H1 (cell line): Measurements from ENCODE around the gene FAAP100. TPM values are rescaled to one million over a fixed set of nuclear protein-coding genes. Genes with fewer than 3 reads are reported as not detected.

Source experiments
- CTCF ChIA-PET: fragments of 300-600 bp; sonication (Branson Sonifier 250); formaldehyde crosslinking; loops from one replicate; lab custom pipeline; 2021; ENCODE audit not compliant: partially characterized antibody; lab: Charles Lee
- POLR2A ChIA-PET: fragments of 300-600 bp; sonication (Branson Sonifier 250); formaldehyde crosslinking; loops from one replicate; lab custom pipeline; 2021; ENCODE audit warnings: inconsistent platforms; ENCODE audit not compliant: partially characterized antibody; lab: Charles Lee
- DNase-seq, 2 experiments: peaks; one replicate each; pipeline versions ENCODE4 v3.0.0 to v3.0.0-alpha.2; 2010 to 2022; ENCODE audit warnings: low spot score in 2 of 2, low read depth in 1 of 2, mixed read lengths in 1 of 2
- FAIRE-seq: peaks from 2 replicates; lab custom pipeline; 2011; peaks lifted over from hg19 to GRCh38; lab: Jason Lieb, UNC
- H2AFZ ChIP-seq: 2 replicates; pipeline ENCODE4 v1.8.1; 2012; ENCODE audit warnings: low read length, inconsistent platforms
- H2AK5ac ChIP-seq: 2 replicates; pipeline ENCODE4 v1.6.1; 2013; ENCODE audit warnings: low read depth, low read length
- H2BK120ac ChIP-seq: replicated peaks from 2 replicates; pipeline ENCODE3; 2013; ENCODE audit warnings: low read depth, low read length, inconsistent platforms
- H2BK12ac ChIP-seq: 2 replicates; pipeline ENCODE4 v1.6.1; 2013; ENCODE audit warnings: low read depth, low read length
- H2BK15ac ChIP-seq: 2 replicates; pipeline ENCODE4 v1.6.1; 2013; ENCODE audit warnings: low read length
- H2BK20ac ChIP-seq: 2 replicates; pipeline ENCODE4 v1.6.1; 2013; ENCODE audit warnings: low read length
- H2BK5ac ChIP-seq: 2 replicates; pipeline ENCODE4 v1.6.1; 2013; ENCODE audit warnings: low read depth, low read length
- H3K14ac ChIP-seq: 2 replicates; pipeline ENCODE4 v1.6.1; 2013; ENCODE audit warnings: inconsistent platforms; ENCODE audit not compliant: insufficient read length
- H3K18ac ChIP-seq: 2 replicates; pipeline ENCODE4 v1.6.1; 2013; ENCODE audit warnings: low read length; ENCODE audit errors: extremely low read depth
- H3K23ac ChIP-seq: 2 replicates; pipeline ENCODE4 v1.6.1; 2013; ENCODE audit warnings: inconsistent platforms; ENCODE audit not compliant: insufficient read length
- H3K23me2 ChIP-seq: 2 replicates; pipeline ENCODE4 v1.6.1; 2013; ENCODE audit warnings: low read depth, low read length
- H3K27ac ChIP-seq: 2 replicates; pipeline ENCODE4 v1.6.1; 2011; ENCODE audit warnings: low read depth, low read length, inconsistent platforms
- H3K27me3 ChIP-seq, 4 experiments: replicated peaks in 1 of 4; 1 replicate in 1 of 4; 2 replicates in 3 of 4; pipeline versions ENCODE4 v1.6.1 to v1.8.1; 2011 to 2013; ENCODE audit warnings: low read length in 3 of 4, mild to moderate bottlenecking in 3 of 4, inconsistent platforms in 2 of 4, mixed read lengths in 2 of 4, moderate library complexity in 1 of 4; ENCODE audit not compliant: control insufficient read depth in 3 of 4, insufficient read depth in 3 of 4; ENCODE audit errors: extremely low read depth in 1 of 4
- H3K36me3 ChIP-seq, 4 experiments: 2 replicates each; pipeline versions ENCODE4 v1.6.1 to v1.8.1; 2011 to 2013; ENCODE audit warnings: mild to moderate bottlenecking in 4 of 4, low read length in 3 of 4, moderate library complexity in 2 of 4, control low read depth in 1 of 4, inconsistent platforms in 1 of 4; ENCODE audit not compliant: insufficient read depth in 4 of 4, control insufficient read depth in 2 of 4
- H3K4ac ChIP-seq: replicated peaks from 2 replicates; pipeline ENCODE3; 2013; ENCODE audit warnings: low read length, low read depth, mixed read lengths, inconsistent platforms; ENCODE audit not compliant: insufficient read length
- H3K4me1 ChIP-seq, 4 experiments: replicated peaks in 1 of 4; 1 replicate in 1 of 4; 2 replicates in 3 of 4; pipeline versions ENCODE4 v1.6.1 to v1.8.1; 2011 to 2013; ENCODE audit warnings: low read length in 3 of 4, inconsistent platforms in 2 of 4, mixed read lengths in 1 of 4; ENCODE audit not compliant: insufficient read depth in 4 of 4, control insufficient read depth in 3 of 4
- H3K4me2 ChIP-seq, 2 experiments: 2 replicates each; pipeline versions ENCODE4 v1.6.1 to v1.8.1; 2011 to 2013; ENCODE audit warnings: low read depth in 2 of 2, low read length in 2 of 2, control low read depth in 1 of 2, inconsistent platforms in 1 of 2, mild to moderate bottlenecking in 1 of 2; ENCODE audit not compliant: insufficient read depth in 1 of 2
- H3K4me3 ChIP-seq, 4 experiments: fragments of 200-600, 300-600 bp in 1 of 4; sonication (generic), shearing (Covaris generic), sonication (Bioruptor Twin) in 1 of 4; 2 replicates each; pipeline versions ENCODE4 v1.5.1 to v1.8.1; 2011 to 2016; ENCODE audit warnings: low read length in 4 of 4, low read depth in 3 of 4, control low read depth in 2 of 4, inconsistent platforms in 2 of 4, mild to moderate bottlenecking in 2 of 4, mixed read lengths in 1 of 4, moderate library complexity in 1 of 4; ENCODE audit not compliant: insufficient read depth in 2 of 4; ENCODE audit errors: extremely low read depth in 1 of 4
- H3K56ac ChIP-seq: replicated peaks from 2 replicates; pipeline ENCODE3; 2013; ENCODE audit warnings: low read depth, mild to moderate bottlenecking, mixed read lengths, low read length, inconsistent platforms; ENCODE audit not compliant: insufficient read length
- H3K79me1 ChIP-seq: 2 replicates; pipeline ENCODE4 v1.6.1; 2013; ENCODE audit warnings: low read depth, low read length, control low read depth
- H3K79me2 ChIP-seq, 2 experiments: 2 replicates each; pipeline versions ENCODE4 v1.6.1 to v1.8.1; 2012 to 2013; ENCODE audit warnings: low read length in 2 of 2, mild to moderate bottlenecking in 2 of 2, inconsistent platforms in 1 of 2; ENCODE audit not compliant: insufficient read depth in 2 of 2, control insufficient read depth in 1 of 2
- H3K9ac ChIP-seq, 4 experiments: replicated peaks in 1 of 4; 1 replicate in 1 of 4; 2 replicates in 3 of 4; pipeline versions ENCODE4 v1.6.1 to v1.8.1; 2011 to 2013; ENCODE audit warnings: low read depth in 3 of 4, low read length in 3 of 4, control low read depth in 2 of 4, mild to moderate bottlenecking in 2 of 4, moderate library complexity in 2 of 4, inconsistent platforms in 1 of 4; ENCODE audit errors: extremely low read depth in 1 of 4
- H3K9me3 ChIP-seq, 2 experiments: 2 replicates each; pipeline versions ENCODE4 v1.6.1 to v1.8.1; 2012 to 2013; ENCODE audit warnings: mild to moderate bottlenecking in 2 of 2, moderate library complexity in 2 of 2, control low read depth in 1 of 2, inconsistent platforms in 1 of 2, low read depth in 1 of 2, low read length in 1 of 2, mixed read lengths in 1 of 2; ENCODE audit not compliant: insufficient read depth in 2 of 2
- H4K20me1 ChIP-seq, 2 experiments: replicated peaks in 1 of 2; 2 replicates each; pipeline versions ENCODE3 to v1.8.1; 2011 to 2013; ENCODE audit warnings: inconsistent platforms in 2 of 2, low read length in 2 of 2, mild to moderate bottlenecking in 1 of 2; ENCODE audit not compliant: insufficient read depth in 2 of 2, control insufficient read depth in 1 of 2
- H4K5ac ChIP-seq: 2 replicates; pipeline ENCODE4 v1.6.1; 2013; ENCODE audit warnings: low read length, low read depth, mixed read lengths, inconsistent platforms; ENCODE audit not compliant: insufficient read length
- H4K8ac ChIP-seq: 2 replicates; pipeline ENCODE4 v1.8.0; 2013; ENCODE audit warnings: mild to moderate bottlenecking, moderate library complexity, low read length, inconsistent platforms; ENCODE audit not compliant: insufficient read depth; ENCODE audit errors: extremely low read depth
- H4K91ac ChIP-seq: replicated peaks from 2 replicates; pipeline ENCODE3; 2013; ENCODE audit warnings: low read length, mixed read lengths, inconsistent platforms; ENCODE audit not compliant: insufficient read length
- CREB1 ChIP-seq: IDR thresholded peaks from 2 replicates; pipeline ENCODE4 v1.6.1; 2012; ENCODE audit warnings: inconsistent platforms
- GABPA ChIP-seq: IDR thresholded peaks from 2 replicates; pipeline ENCODE4 v1.6.1; 2011; ENCODE audit warnings: mild to moderate bottlenecking, low read length, moderate library complexity, borderline replicate concordance; ENCODE audit not compliant: insufficient read depth
- HDAC6 ChIP-seq: IDR thresholded peaks from one replicate; pipeline ENCODE4 v1.7.1; 2012; ENCODE audit warnings: low read depth, mild to moderate bottlenecking, inconsistent platforms, low read length, moderate library complexity
- JUN ChIP-seq: IDR thresholded peaks from 2 replicates; pipeline ENCODE4 v1.6.1; 2011; ENCODE audit warnings: low read depth, mild to moderate bottlenecking, improper control_type of control experiment, low read length
- KDM5A ChIP-seq: fragments of 200-600 bp; IDR thresholded peaks from 2 replicates; pipeline ENCODE4 v1.7.1; 2012; ENCODE audit warnings: mild to moderate bottlenecking, low read length, inconsistent platforms, mixed read lengths
- PHF8 ChIP-seq: fragments of 200-600 bp; sonication (generic); conservative IDR thresholded peaks from 2 replicates; pipeline ENCODE4 v1.7.1; 2012; ENCODE audit warnings: low read depth, mild to moderate bottlenecking, inconsistent platforms, low read length, moderate library complexity
- POLR2A ChIP-seq, 2 experiments: IDR thresholded peaks; 1 replicate in 1 of 2; 2 replicates in 1 of 2; pipeline ENCODE4 v1.6.1; 2011; ENCODE audit warnings: low read depth in 2 of 2, low read length in 2 of 2, mild to moderate bottlenecking in 2 of 2; ENCODE audit errors: control extremely low read depth in 1 of 2
- SIRT6 ChIP-seq: IDR thresholded peaks from one replicate; pipeline ENCODE4 v1.7.1; 2012; ENCODE audit warnings: low read length, inconsistent platforms
- TBP ChIP-seq: IDR thresholded peaks from 2 replicates; pipeline ENCODE4 v1.6.1; 2011; ENCODE audit warnings: low read depth, low read length, improper control_type of control experiment
- TCF12 ChIP-seq: IDR thresholded peaks from 2 replicates; pipeline ENCODE4 v1.6.1; 2011; ENCODE audit warnings: low read depth, mild to moderate bottlenecking, low read length
- YY1 ChIP-seq: IDR thresholded peaks from 2 replicates; pipeline ENCODE4 v1.6.1; 2011; ENCODE audit warnings: low read depth, mild to moderate bottlenecking, low read length
- WGBS, 2 experiments: shearing (Covaris generic) in 1 of 2; methylation state at CpG; one replicate each; pipeline versions ENCODE4 v1.1.6 to v1.1.7; 2013 to 2015; ENCODE audit warnings: low lambda C conversion rate in 2 of 2, mixed read lengths in 2 of 2, inconsistent platforms in 1 of 2, low coverage in 1 of 2, missing lambda C conversion rate in 1 of 2; ENCODE audit not compliant: insufficient replicate concordance in 2 of 2, insufficient coverage in 1 of 2, insufficient read length in 1 of 2; ENCODE audit errors: extremely low coverage in 1 of 2, missing lambda C conversion rate in 1 of 2; 5-methylcytosine and 5-hydroxymethylcytosine counted together
- polyA plus RNA-seq, 7 experiments: library from polyadenylated mRNA; depleted of rRNA in 3 of 7; stranded (reverse) in 5 of 7; unstranded in 2 of 7; fragments of >200 nt in 5 of 7; fragments of 200-250 nt in 2 of 7; gene quantifications; 1 replicate in 5 of 7; 2 replicates in 1 of 7; 4 replicates in 1 of 7; pipeline versions ENCODE4 v1.2.1 to v1.2.3, GENCODE V29; 2011 to 2013; ENCODE audit warnings: missing spikeins in 2 of 7, mixed read lengths in 2 of 7
- total RNA-seq: library from RNA; stranded (reverse); fragmentation: NEBNext Ultra II Directional; extraction: Animal tissue kit (Norgen Biotek cat#: 25700); gene quantifications from 2 replicates; pipeline ENCODE4 v1.2.1, GENCODE V29; 2021
- TF ChIP-seq, protein P1 (sequence below): IDR thresholded peaks from 2 replicates; pipeline ENCODE4 v1.6.1; 2012; ENCODE audit warnings: inconsistent platforms

Gene FAAP100
- total and polyA plus RNA-seq, 2 of the 8 experiments (the other 6 are each of a cell fraction or from before 2014, with no cell fraction given): 23.2 to 41.8 TPM

DNA sequence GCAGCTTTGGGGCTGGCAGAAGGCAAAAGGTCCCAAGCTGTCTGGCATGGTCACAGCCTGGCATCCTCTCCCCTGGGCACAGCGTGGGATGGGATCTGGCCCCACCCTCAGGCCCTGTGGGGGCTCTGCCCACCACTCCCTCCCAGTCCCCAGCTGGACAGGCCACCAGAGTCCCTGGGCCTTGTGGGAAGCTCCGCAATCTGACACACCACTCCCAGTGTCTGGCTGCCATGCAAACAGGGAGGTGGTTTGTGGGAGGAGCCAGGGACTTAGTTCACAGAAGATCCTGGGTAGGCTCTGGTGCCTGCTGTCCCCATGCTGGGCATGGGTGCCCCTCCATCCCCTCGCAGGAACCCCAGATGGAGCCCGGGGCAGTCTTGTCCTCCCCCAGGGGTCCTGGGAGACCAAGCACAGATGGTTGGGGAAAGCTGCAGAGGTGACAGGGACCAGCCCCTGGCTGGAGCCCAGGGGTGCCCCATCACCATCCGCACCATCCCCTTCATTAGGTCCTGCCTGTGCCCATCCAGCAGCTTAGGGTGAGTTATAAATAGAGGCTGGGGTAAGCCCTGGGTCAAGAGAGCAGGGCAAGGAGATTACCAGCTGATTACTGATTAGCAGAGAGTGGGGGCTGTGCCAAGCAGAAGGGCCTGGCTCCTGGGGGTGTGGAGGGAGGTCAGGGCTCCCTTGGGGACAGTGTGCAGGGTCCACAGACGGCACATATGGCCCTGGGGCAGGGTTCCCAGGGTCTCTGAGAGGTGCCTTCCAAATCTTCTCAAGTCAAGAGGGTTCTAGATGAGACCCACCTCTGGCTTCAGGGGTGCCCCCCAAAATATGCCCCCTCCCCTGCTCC, 17.8 kb downstream of the FAAP100 start:
- Histone ChIP-seq H3K27me3 (peaks cover 8 to 28% (median 24%) of the 10 kb centered on the region in 4 experiments; a peak in 6 of 7 replicates), H4K91ac (no peak overlapping the region), H3K4me1 (peaks cover 0 to 11% (median 5%) of the 10 kb centered on the region in 4 experiments; a peak in 5 of 7 replicates), H3K18ac (no peak overlapping the region), H3K79me1 (0 out of 2 replicates have a peak, but pooled peaks cover 3% of the 10 kb centered on the region), H3K14ac (no peak overlapping the region), H2BK12ac (no peak overlapping the region; the same call in 1 of the 2 replicates), H4K20me1 (peaks cover under 1 to 7% of the 10 kb centered on the region in 2 experiments), H2AFZ (no peak overlapping the region), H3K9me3 (peaks cover 4 to 8% of the 10 kb centered on the region in 2 experiments; a peak in 2 of 4 replicates), H3K79me2 (no peaks in the 10 kb centered on the region), H3K23ac (no peak overlapping the region), H3K27ac (no peak overlapping the region), H3K23me2 (peaks cover 28% of the 10 kb centered on the region; the same call in 1 of the 2 replicates), H2BK15ac (no peak overlapping the region), H3K56ac (no peak overlapping the region), H2AK5ac (no peak overlapping the region), H4K8ac (no peak overlapping the region; the same call in 1 of the 2 replicates), H4K5ac (no peak overlapping the region), H2BK5ac (no peak overlapping the region), H3K36me3 (no peaks in the 10 kb centered on the region), H2BK120ac (no peak overlapping the region), H3K4ac (no peak overlapping the region), H3K4me2 (no peak overlapping the region), H3K4me3 (no peak overlapping the region), H2BK20ac (peak overlapping the region; percentile 10; the same call in 1 of the 2 replicates), H3K9ac (no peak overlapping the region)
- DNase-seq (no peak), FAIRE-seq (no peak)
- CTCF ChIA-PET: interaction anchor here (0.9 to 1.6 kb wide), 3 partner anchors 11 to 280 kb away, joined by 3 to 10 read pairs (median 3); no protein-coding TSS in a partner anchor
- POLR2A ChIA-PET: interaction anchor here (1.4 to 2.8 kb wide), 4 partner anchors 11 to 24 kb away, joined by 4 to 16 read pairs (median 10); partner anchors contain the start of gene ACTG1
- 79% methylated on average over 6 of the region's 6 CpGs; no CpG with 5 or more reads in 1 of the 2 experiments for WGBS, 2 experiments
- TF ChIP-seq PHF8: no peak
- TF ChIP-seq GABPA: no peak
- TF ChIP-seq SIRT6: no peak
- TF ChIP-seq CREB1: no peak
- TF ChIP-seq POLR2A (IDR thresholded peaks at IDR 0.05; ENCODE audit: control extremely low read depth in 1 of 2, low read depth in 2 of 2, low read length in 2 of 2): no peak
- no peak for TF ChIP-seq JUN
- TF ChIP-seq, protein P1, sequence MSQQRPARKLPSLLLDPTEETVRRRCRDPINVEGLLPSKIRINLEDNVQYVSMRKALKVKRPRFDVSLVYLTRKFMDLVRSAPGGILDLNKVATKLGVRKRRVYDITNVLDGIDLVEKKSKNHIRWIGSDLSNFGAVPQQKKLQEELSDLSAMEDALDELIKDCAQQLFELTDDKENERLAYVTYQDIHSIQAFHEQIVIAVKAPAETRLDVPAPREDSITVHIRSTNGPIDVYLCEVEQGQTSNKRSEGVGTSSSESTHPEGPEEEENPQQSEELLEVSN: no peak
- TF ChIP-seq YY1: no peak
- no peak for TF ChIP-seq TBP
- no peak for TF ChIP-seq KDM5A
- TF ChIP-seq TCF12: no peak
- TF ChIP-seq HDAC6: no peak
